ENCODE measurements around the gene CPNE1.

The CPNE1 gene

DNA sequence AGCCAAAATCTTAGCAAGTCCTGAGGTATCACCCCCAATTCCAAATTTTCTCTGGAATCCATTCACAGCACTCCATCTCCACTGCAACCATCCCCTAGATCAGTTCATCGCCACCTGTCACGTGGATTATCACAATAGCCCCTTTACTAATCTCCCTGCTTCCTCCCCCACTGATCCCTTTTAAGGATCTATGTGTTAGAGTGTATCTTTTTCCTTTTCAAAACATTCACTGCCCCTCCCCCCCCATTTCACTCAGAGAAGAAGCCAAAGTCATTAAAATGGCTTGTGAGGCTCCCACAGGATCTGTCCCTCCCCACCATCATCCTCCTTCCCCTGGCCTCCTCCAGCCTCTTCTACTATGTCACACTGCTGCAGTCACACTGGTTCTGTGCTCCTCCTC, 67.5 kb downstream of the CPNE1 start:
- DNase-seq, result no peak

DNA sequence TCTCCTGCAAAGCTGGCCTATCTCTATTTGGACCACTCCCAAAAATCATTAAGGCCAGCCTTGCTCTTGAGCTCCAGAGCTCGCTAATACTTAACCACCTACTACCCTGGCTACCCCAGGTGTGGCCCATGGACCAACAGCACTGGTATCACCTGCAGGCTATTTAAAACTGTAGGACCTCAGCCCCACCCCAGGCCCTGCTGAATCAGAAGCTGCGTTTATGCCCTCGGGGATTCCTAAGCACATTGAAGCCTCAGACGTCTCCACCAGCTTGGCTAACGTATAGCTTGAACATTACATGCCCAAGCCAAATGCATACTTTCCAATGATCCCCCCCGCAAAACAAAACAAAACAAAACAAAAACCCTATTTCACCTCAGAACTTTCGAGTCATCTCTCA, 68.8 kb downstream of the CPNE1 start:
- DNase-seq, result no peak

DNA sequence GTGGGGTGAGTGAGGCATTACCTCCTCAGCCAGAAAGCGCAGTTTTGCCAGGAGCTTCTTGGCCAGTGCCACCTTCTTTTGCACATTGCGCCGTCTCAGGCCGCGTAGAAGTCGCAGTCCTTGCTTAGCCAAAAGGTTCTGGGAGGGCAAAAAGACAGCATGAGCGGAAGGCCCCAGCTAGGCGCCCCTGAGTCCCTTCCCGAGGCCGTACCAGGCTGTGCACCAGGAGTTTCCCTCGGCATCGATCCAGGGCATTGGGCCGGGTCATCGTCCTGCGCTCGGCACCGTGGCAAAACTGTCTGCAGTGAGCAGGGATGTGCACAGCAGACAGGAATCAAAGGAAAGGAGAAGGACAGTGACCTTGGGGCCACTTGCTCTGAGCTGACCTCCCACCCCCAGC, 69.2 kb downstream of the CPNE1 start:
- DNase-seq, result no peak

DNA sequence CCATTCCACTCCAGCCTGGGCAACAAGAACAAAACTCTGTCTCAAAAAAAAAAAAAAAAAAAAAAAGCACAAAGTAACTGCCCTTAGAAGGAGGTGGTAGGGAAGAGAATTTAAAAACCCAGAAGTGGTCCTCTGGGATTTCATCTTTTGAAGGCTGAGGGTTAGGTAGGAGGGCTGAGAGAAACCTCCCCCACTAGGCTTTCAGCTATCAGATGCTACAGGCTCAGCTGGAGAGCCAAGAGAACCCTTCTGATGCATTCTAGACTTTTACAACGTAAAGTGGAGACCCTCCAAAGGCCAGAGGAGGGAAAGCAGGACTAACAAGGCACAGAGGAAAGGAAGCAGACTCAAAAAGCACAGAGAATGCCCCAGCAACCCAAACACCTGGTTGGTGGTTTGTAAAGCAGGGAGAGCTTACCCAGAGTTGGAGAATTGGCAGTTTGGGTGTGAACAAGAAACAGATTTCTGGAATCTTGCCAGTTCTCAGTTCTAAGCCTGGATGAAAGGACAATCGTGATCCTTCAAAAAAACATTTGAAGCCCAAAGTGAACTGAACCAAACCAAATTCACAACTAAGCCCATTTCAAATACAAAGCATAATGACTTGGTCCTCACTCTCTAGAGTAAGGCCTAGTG, 72.2 kb downstream of the CPNE1 start:
- DNase-seq, result no peak

DNA sequence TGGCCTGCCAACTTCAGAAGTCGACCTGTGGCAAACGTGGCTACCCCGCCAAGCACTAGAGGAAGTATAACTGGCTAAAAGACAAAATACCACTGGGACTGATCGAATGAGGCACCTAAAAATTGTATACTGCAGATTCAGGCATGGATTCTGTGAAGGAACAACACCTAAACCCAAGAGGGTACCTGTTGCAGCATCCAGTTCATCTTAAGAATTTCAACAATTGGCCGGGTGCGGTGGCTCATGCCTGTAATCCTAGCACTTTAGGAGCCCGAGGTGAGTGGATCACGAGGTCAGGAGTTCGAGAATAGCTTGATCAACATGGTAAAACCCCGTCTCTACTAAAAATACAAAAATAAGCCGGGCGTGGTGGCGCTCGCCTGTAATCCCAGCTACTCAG, 76.3 kb downstream of the CPNE1 start:
- DNase-seq, result no peak

DNA sequence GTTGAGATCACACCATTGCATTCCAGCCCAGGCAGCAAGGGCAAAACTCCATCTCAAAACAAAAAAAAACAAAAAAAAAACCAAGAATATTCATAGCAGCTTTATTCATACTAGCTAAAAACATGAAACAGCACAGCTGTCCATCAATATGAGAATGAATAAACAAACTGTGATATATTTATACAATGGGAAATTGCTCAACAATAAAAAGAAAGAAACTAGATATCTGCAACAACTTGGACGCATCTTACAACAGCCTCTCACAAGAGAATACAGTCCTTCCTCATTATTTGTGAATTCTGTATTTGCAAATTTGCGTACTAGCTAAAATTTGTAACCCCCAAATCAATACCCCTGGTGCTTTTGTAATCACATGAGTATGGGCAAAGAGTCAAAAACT, 77.3 kb downstream of the CPNE1 start:
- DNase-seq, result no peak

DNA sequence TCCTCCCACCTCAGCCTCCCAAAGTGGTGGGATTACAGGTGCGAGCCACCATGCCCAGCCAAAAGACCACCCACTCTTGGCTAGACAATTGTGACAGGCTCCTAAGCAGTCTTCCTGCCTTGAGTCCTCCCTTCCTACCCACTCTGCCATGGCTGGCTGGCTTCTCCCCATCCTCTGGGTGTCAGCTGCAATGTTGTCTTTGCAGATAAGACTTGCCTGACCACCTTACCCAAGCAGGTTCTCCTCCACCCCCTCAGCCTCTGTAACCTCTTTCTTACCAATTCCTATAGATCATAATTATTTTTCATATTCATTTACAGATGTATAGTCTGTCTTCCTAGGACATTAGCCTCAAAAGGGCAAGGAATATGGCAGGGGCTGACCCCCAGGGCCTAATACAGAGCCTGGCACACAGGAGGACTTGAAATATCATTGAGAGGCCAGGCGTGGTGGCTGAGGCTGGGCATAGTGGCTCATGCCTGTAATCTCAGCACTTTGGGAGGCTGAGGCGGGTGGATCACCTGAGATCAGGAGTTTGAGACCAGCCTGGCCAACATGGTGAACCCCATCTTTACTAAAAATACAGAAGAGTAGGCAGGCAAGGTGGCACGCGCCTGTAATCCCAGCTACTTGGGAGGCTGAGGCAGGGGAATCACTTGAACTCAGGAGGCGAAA, 77.8 kb downstream of the CPNE1 start:
- DNase-seq, result no peak

DNA sequence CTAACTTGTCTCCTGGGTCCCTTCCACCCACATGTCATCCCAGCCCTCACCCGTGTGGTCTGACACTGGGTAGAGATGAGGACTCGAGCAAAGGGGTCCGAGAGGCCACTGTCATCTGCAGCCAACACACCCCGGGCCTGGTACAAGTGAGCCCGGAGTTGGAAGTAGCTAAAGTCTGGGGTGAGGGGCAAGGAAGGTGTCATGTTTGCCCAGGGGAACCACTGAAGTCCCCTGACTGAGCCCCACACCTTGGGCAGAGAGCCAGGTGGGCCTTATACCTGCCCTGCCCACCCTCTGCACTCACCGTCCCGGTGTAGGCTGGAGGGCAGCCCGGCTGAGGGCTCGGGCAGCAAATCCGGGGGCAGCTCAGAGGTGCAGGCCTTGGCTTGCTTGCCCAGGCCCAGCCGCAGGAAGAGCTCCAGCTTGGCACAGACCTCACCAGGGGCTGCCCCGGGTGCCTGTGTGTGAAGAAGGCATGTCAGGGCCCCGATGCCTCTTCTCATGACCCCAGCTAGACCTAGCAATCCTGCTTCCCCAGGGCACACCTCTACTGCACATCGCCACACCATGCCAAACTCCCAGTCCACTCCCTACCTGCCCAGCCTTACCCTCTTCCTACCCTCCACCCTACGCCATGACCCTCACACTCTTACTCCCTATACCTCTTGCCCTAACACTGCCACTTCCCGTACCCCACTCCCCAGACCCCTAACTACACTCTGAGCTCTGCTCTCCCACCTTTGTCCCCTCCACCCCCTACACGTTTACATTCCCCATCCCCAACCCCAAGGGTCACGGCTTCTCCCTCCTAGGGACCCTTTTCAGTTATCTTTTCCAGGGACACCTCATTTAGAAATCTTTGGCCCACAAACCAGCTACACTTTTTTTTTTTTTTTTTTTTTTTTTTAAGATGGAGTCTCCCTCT, 80.8 kb downstream of the CPNE1 start:
- no peak for DNase-seq

DNA sequence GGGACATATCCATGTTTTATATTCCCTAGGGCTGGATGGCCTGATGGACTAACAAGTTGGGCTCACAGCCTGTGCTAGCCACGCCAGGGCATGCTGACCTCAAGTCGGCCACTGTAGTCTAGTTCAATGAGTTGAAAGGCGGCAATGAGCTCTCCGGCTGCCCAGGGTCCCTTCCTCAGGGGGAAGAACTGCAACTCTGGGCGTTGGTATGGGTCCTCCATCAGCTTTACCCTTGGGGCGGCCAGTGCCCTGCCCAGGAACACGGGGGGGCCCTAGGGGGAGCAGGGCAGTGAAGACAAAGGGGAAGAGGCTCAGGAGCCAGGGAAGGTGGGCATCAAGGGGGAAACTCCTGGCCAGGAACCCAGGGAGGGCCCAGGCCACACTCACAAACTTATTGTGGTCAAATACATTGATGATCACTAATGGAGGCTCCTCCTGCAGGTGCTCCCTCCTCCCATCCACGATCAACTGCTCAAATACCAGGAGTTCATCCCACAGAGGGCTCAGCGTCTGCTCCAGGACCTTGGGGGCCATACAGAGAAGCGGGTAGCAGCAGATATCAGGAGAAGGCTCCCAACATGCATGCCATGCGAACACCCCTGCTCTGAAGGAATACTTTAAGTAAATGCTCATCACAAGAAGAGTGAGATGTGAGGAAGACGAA, 81.8 kb downstream of the CPNE1 start:
- no peak for DNase-seq

DNA sequence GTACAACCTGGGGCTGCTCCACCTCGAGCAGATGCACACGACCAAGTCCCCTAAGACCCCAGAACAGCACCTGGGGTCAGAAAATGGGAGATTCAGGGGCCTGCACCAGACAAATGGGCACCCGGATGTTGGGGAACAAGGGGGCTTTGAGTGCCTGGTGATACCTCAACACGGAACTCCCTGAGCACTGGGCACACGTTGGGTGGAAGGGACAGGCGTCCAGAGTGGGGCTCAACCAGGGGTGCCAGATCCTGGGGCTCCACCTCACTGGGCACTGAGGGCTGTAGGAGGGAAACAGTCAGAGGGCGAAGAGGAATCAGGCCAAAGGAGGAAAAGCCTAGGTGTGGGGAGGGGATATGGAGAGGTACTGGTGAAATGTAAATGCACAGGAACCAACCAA, 82.6 kb downstream of the CPNE1 start:
- DNase-seq, result no peak

DNA sequence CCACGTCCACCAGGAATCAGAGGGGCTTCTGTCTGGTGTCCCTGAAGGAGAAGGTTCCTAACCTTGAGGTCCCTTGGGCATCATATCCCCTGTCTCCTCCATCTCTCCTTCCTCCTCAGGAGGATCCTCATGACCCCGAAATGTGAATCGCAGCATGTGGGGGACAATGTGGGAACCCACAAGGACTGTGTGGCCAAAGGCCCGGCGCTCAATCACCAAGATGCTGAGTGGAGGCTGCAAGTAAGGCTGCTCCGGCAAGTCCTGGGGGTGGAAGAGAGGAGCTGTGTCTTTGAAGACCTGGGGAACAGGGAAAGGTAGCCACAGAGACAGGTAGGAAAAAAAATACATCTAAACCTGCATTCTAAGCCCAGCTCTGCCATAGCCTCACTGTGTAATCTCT, 85.5 kb downstream of the CPNE1 start:
- DNase-seq, result no peak

DNA sequence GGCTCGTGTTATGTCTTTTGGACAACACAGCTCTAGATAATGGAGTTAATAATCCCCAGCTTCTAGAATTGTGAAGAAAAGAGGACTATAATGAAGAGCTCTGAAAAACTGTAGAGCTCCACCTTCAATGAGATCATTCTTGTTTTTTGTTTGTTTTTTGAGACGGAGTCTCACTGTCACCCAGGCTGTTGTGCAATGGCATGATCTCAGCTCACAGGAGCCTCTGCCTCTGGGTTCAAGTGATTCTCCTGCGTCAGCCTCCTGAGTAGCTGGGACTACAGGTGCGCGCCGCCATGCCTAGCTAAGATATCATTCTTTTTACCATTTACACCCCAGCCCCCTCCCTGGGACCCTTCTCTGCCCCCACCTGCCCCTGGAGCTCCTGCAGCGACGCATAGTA, 86.2 kb downstream of the CPNE1 start:
- DNase-seq, result no peak

DNA sequence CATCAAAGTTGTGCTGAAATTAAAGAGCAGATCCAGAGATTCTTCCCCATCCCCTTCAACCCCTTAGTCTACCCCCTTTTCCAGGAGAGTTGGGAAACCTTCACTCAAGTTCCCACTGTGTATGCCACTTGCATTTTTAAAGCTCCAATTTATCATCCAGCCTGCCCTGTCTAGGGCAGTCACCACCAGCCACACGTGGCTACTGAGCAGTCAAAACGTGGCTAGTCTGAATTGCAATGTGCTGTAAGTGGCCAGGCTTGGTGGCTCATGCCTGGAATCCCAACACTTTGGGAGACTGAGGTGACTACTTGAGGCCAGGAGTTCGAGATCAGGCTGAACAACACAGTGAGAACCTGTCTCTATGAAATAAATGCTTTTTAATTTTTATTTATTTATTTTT, 87.9 kb downstream of the CPNE1 start:
- DNase-seq, result no peak

All from activated CD4-positive, alpha-beta T cell treated with anti-CD3 and anti-CD28 coated beads, Interleukin-2, Interleukin-6, amounts not matched to agents 100 ng/mL and 50 ng/mL, durations not matched to agents 16 hours and 8 hours (primary cell).